ENCODE results near the gene PDSS2.

- TF ChIP-seq EZH2phosphoT487 (IDR thresholded peaks at IDR 0.05; ENCODE audit: borderline replicate concordance, low read length) (no peak), CTCF (IDR thresholded peaks at IDR 0.05; ENCODE audit: low read depth, low read length, poor library complexity, severe bottlenecking) (no peak)
These were observed 330.8 kb downstream of the PDSS2 start for GRCh38 chr6:107128577-107128976.

All from DOHH2 (cell line).